OCI-LY7 (cell line): ENCODE results near the gene ZNF423. TPM values are rescaled to one million over a fixed set of nuclear protein-coding genes. Genes with fewer than 3 reads are reported as not detected.

ENCODE experiments used
- BruUV-seq: library from RNA; stranded (reverse); fragments of 400-500 nt; replicated peaks from 2 replicates; lab custom pipeline; 2021; lab: Mats Ljungman, UMichigan
- CTCF ChIA-PET: fragments of 300-600 bp; sonication (Branson Sonifier 250); formaldehyde crosslinking; loops from one replicate; lab custom pipeline; 2022; ENCODE audit warnings: antibody characterized with exemption; ENCODE audit not compliant: unreplicated experiment; lab: Charles Lee
- POLR2A ChIA-PET: fragments of 300-600 bp; sonication (Branson Sonifier 250); formaldehyde crosslinking; loops from one replicate; lab custom pipeline; 2022; ENCODE audit warnings: antibody characterized with exemption; lab: Charles Lee
- DNase-seq: peaks from one replicate; pipeline ENCODE4 v3.0.0-alpha.2; 2015; ENCODE audit warnings: low spot score
- H2AFZ ChIP-seq: fragments of 200-600 bp; sonication (generic), shearing (Covaris generic); 2 replicates; pipeline ENCODE4 v1.6.1; 2014; ENCODE audit warnings: mild to moderate bottlenecking, antibody characterized with exemption, low read length, moderate library complexity
- H3K27ac ChIP-seq: fragments of 200-600 bp; sonication (generic); 2 replicates; pipeline ENCODE4 v1.5.1; 2014; ENCODE audit warnings: mixed run types, low read depth, mild to moderate bottlenecking, moderate library complexity, low read length, inconsistent platforms; ENCODE audit not compliant: poor library complexity, severe bottlenecking
- H3K36me3 ChIP-seq: fragments of 200-600 bp; sonication (generic); 2 replicates; pipeline ENCODE4 v1.6.1; 2014; ENCODE audit warnings: mild to moderate bottlenecking, antibody characterized with exemption, low read length, moderate library complexity, mixed read lengths; ENCODE audit not compliant: insufficient read depth
- H3K4me1 ChIP-seq: fragments of 200-600 bp; sonication (generic); 2 replicates; pipeline ENCODE4 v1.5.1; 2014; ENCODE audit warnings: mild to moderate bottlenecking, low read length; ENCODE audit not compliant: insufficient read depth, poor library complexity, severe bottlenecking
- H3K4me2 ChIP-seq: fragments of 200-600 bp; sonication (generic); 2 replicates; pipeline ENCODE4 v1.6.1; 2014; ENCODE audit warnings: mild to moderate bottlenecking, low read length
- H3K4me3 ChIP-seq: fragments of 200-600 bp; sonication (generic); 2 replicates; pipeline ENCODE4 v1.5.1; 2014; ENCODE audit warnings: mild to moderate bottlenecking, low read depth, low read length; ENCODE audit not compliant: poor library complexity, severe bottlenecking
- H3K79me2 ChIP-seq: fragments of 200-600 bp; sonication (generic); 2 replicates; pipeline ENCODE4 v1.6.1; 2016; ENCODE audit warnings: low read depth, mild to moderate bottlenecking, low read length, moderate library complexity, mixed read lengths; ENCODE audit not compliant: insufficient read depth
- H3K9me2 ChIP-seq: fragments of 200-600 bp; sonication (generic); 2 replicates; pipeline ENCODE4 v1.6.1; 2016; ENCODE audit warnings: mild to moderate bottlenecking, low read length, mixed read lengths; ENCODE audit not compliant: insufficient read depth
- H3K9me3 ChIP-seq: fragments of 200-600 bp; sonication (generic); 2 replicates; pipeline ENCODE4 v1.6.1; 2014; ENCODE audit warnings: mild to moderate bottlenecking, mixed run types, low read length, mixed read lengths
- H4K20me1 ChIP-seq: fragments of 200-600 bp; sonication (generic); 2 replicates; pipeline ENCODE4 v1.6.1; 2014; ENCODE audit warnings: mild to moderate bottlenecking, antibody characterized with exemption, low read length, moderate library complexity, mixed read lengths; ENCODE audit not compliant: insufficient read depth
- EZH2phosphoT487 ChIP-seq: fragments of 200-600 bp; sonication (generic); IDR thresholded peaks from 2 replicates; pipeline ENCODE4 v1.6.1; 2018; ENCODE audit warnings: low read depth, borderline replicate concordance, mild to moderate bottlenecking, mixed run types, antibody characterized with exemption, low read length, moderate library complexity, mixed read lengths
- intact Hi-C: fragments of 100-400 bp; cut with micrococcal nuclease; formaldehyde crosslinking; loops from one replicate; pipeline ENCODE4 v1.10.0; 2022; ENCODE audit not compliant: unreplicated experiment
- total RNA-seq, 2 experiments: library from RNA; depleted of rRNA in 1 of 2; stranded (reverse); fragments of >200 nt in 1 of 2; shearing (Covaris generic) in 1 of 2; gene quantifications; 2 replicates each; pipeline ENCODE4 v1.2.3, GENCODE V29; 2014 to 2022
- TF ChIP-seq, protein P1 (sequence below): fragments of 200-600 bp; sonication (generic); conservative IDR thresholded peaks from 2 replicates; pipeline ENCODE4 v1.5.1; 2014; ENCODE audit warnings: mild to moderate bottlenecking, antibody characterized with exemption, low read length, moderate library complexity, mixed read lengths

ZNF423 gene
- total RNA-seq, 2 experiments from 2014 or later = 0.09 to 0.13 TPM

GRCh38 chr16:49644145-49644463, 211.8 kb downstream of the ZNF423 start:
- no TSS peak for BruUV-seq
- Histone ChIP-seq H3K4me2 (no peak overlapping the region), H2AFZ (no peak overlapping the region), H3K27ac (no peak overlapping the region), H3K79me2 (no peaks in the 10 kb centered on the region), H3K36me3 (no peaks in the 10 kb centered on the region), H3K4me3 (no peak overlapping the region), H3K9me3 (no peaks in the 10 kb centered on the region), H3K9me2 (no peaks in the 10 kb centered on the region), H3K4me1 (no peaks in the 10 kb centered on the region), H4K20me1 (no peaks in the 10 kb centered on the region)
- ChIA-PET CTCF (no interaction called here), POLR2A (interaction anchor here (0.6 to 0.7 kb wide), 3 partner anchors 20 to 831 kb away, joined by 3 to 5 read pairs (median 3); no protein-coding TSS in a partner anchor)
- intact Hi-C loops = no loop called here
- TF ChIP-seq, protein P1, sequence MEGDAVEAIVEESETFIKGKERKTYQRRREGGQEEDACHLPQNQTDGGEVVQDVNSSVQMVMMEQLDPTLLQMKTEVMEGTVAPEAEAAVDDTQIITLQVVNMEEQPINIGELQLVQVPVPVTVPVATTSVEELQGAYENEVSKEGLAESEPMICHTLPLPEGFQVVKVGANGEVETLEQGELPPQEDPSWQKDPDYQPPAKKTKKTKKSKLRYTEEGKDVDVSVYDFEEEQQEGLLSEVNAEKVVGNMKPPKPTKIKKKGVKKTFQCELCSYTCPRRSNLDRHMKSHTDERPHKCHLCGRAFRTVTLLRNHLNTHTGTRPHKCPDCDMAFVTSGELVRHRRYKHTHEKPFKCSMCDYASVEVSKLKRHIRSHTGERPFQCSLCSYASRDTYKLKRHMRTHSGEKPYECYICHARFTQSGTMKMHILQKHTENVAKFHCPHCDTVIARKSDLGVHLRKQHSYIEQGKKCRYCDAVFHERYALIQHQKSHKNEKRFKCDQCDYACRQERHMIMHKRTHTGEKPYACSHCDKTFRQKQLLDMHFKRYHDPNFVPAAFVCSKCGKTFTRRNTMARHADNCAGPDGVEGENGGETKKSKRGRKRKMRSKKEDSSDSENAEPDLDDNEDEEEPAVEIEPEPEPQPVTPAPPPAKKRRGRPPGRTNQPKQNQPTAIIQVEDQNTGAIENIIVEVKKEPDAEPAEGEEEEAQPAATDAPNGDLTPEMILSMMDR = no peak
- no peak for TF ChIP-seq EZH2phosphoT487
- no peak for DNase-seq

DNA sequence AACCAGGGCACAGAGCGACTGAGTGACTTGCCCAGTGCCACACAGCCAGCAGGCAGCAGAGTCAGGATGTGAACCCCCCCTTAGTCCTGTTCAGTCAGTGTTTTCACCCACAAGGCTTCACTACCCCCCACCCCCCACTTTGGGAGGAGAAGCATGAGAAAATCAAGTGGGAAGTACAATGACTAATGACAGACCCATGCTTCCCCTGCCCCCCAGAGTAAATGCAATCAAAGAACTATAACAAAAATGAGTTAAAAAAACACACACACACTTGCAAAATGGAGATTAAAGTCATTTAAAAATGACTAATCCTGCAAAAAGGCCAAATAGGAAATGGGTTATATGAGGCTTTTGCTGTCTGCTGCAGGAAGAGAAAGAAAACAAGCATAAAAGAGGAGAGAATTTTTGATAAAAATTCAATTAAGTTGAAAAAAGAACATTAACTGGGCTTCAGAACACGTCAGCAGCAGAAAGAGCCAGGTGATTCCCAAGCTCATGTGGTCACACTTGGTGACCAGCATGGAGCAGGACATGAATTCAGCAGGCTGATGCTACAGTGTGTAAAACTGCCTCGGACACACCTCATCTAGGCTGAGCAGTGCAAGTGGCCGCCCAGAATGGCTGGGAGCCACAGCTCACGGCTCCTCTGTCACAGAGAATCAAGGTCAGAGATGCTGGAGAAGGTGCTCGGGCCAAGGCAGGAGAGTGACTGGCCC, 212.3 kb downstream of the ZNF423 start:
- POLR2A ChIA-PET = no interaction called here
- H3K4me3 ChIP-seq = no peak overlapping the region
- no peaks in the 10 kb centered on the region for H3K79me2 ChIP-seq
- no peaks in the 10 kb centered on the region for H3K9me2 ChIP-seq
- no peak overlapping the region for H2AFZ ChIP-seq
- no TSS peak for BruUV-seq
- no peak overlapping the region for H3K4me2 ChIP-seq
- H3K9me3 ChIP-seq = no peaks in the 10 kb centered on the region
- CTCF ChIA-PET = no interaction called here
- intact Hi-C loops = no loop called here
- H4K20me1 ChIP-seq = no peaks in the 10 kb centered on the region
- no peak for DNase-seq
- TF ChIP-seq, protein P1 = no peak
- TF ChIP-seq EZH2phosphoT487 = no peak
- H3K36me3 ChIP-seq = no peaks in the 10 kb centered on the region
- no peaks in the 10 kb centered on the region for H3K4me1 ChIP-seq
- H3K27ac ChIP-seq = no peak overlapping the region

DNA sequence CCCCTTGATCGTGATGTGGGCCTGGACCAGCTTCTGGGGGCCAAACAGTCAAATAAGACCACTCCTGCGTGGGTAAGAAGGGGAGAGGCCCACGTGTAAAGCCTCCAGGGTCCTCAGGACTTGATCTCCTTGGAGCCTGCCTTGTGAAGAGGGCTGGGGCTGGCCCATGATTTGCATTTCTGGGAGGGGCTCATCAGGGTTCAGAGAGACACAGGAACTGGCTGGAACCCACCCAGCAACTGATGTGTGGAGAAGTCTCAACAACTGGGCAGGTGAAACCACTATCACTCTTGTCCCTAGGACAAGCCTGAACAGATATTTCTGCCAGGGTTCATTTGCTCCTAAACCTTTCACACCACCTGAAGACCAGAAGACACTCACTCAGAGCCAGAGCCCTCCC, 214.7 kb downstream of the ZNF423 start:
- ChIA-PET CTCF (no interaction called here), POLR2A (no interaction called here)
- Histone ChIP-seq H3K9me3 (no peaks in the 10 kb centered on the region), H3K4me2 (no peak overlapping the region), H4K20me1 (no peaks in the 10 kb centered on the region), H3K9me2 (no peaks in the 10 kb centered on the region), H3K36me3 (no peaks in the 10 kb centered on the region), H3K4me1 (no peaks in the 10 kb centered on the region), H3K79me2 (no peaks in the 10 kb centered on the region), H3K4me3 (no peak overlapping the region), H3K27ac (no peak overlapping the region), H2AFZ (no peak overlapping the region)
- intact Hi-C loops = no loop called here
- no peak for TF ChIP-seq EZH2phosphoT487
- TF ChIP-seq, protein P1 = no peak
- no peak for DNase-seq
- BruUV-seq = no TSS peak
